Heart left ventricle (tissue), 16 donors: Measurements from ENCODE around the gene TOR4A. TPM values are rescaled to one million over a fixed set of nuclear protein-coding genes. Genes with fewer than 3 reads are reported as not detected.

Experiments
- ATAC-seq, 4 donors: fragments of 200-7000 bp; cut with Tn5 transposase; one replicate each; pipeline ENCODE4 v1.9.1; 2020 to 2022; ENCODE audit warnings: moderate library complexity in 4 of 4, mild to moderate bottlenecking in 3 of 4, moderate number of reproducible peaks in 1 of 4
- DNase-seq, 5 donors: peaks; one replicate each; pipeline ENCODE4 v3.0.0-alpha.2; 2020
- H3K27ac ChIP-seq, 12 donors: fragments of 200-600 bp; sonication (generic) in 4 of 12; one replicate each; pipeline versions ENCODE4 v1.5.0 to v1.8.0; 2016 to 2022; ENCODE audit warnings: mild to moderate bottlenecking in 2 of 12
- H3K27me3 ChIP-seq, 9 donors: fragments of 200-600 bp; sonication (generic) in 2 of 9; one replicate each; pipeline versions ENCODE4 v1.5.1 to v1.8.0; 2016 to 2022; ENCODE audit warnings: mild to moderate bottlenecking in 3 of 9
- H3K36me3 ChIP-seq, 9 donors: fragments of 200-600 bp; sonication (generic) in 2 of 9; one replicate each; pipeline versions ENCODE4 v1.5.0 to v1.8.0; 2018 to 2022; ENCODE audit warnings: mild to moderate bottlenecking in 2 of 9
- H3K4me1 ChIP-seq, 12 donors: fragments of 200-600 bp; sonication (generic) in 4 of 12; one replicate each; pipeline versions ENCODE4 v1.5.0 to v1.8.0; 2016 to 2022; ENCODE audit warnings: mild to moderate bottlenecking in 3 of 12
- H3K4me3 ChIP-seq, 12 donors: fragments of 200-600 bp; sonication (generic) in 4 of 12; one replicate each; pipeline versions ENCODE4 v1.5.0 to v1.8.0; 2017 to 2022; ENCODE audit warnings: mild to moderate bottlenecking in 9 of 12, moderate library complexity in 4 of 12
- H3K9me3 ChIP-seq, 12 donors: fragments of 200-600 bp; sonication (generic) in 4 of 12; one replicate each; pipeline versions ENCODE4 v1.5.0 to v1.8.0; 2016 to 2022; ENCODE audit warnings: mild to moderate bottlenecking in 1 of 12
- POLR2A ChIP-seq, 2 donors: fragments of 450-650 bp; IDR thresholded peaks; one replicate each; pipeline ENCODE4 v1.6.1; 2017; ENCODE audit warnings: antibody characterized with exemption in 2 of 2, mild to moderate bottlenecking in 2 of 2, moderate library complexity in 2 of 2
- WGBS, 4 donors: extraction: QIAGEN DNeasy Blood & Tissue Kit in 2 of 4; methylation state at CpG; one replicate each; pipeline versions ENCODE4 v1.1.5 to v1.1.7; 2013 to 2018; 5-methylcytosine and 5-hydroxymethylcytosine counted together
- intact Hi-C, 10 donors: fragments of 100-400 bp; cut with DNase I; formaldehyde crosslinking; loops; one replicate each; pipeline versions ENCODE4 v1.11.1 to v1.14.2; 2022
- polyA plus RNA-seq, 2 donors: library from polyadenylated mRNA; stranded (reverse); fragments of 200-250 nt; gene quantifications; one replicate each; pipeline ENCODE4 v1.2.3, GENCODE V29; 2013
- total RNA-seq, 9 donors: library from RNA; depleted of rRNA in 2 of 9; stranded (reverse); fragments of >200 nt in 2 of 9; fragmentation: NEBNext Ultra II Directional in 3 of 9; extraction: Animal tissue kit (Norgen Biotek cat#: 25700) in 3 of 9; gene quantifications; one replicate each; pipeline versions ENCODE4 v1.1.0 to v1.2.4, GENCODE V29; 2016 to 2023
- TF ChIP-seq, protein P1 (sequence below), 12 donors: fragments of 200-600 bp; sonication (generic) in 4 of 12; IDR thresholded peaks; one replicate each; pipeline versions ENCODE4 v1.5.0 to v1.8.0; 2018 to 2022; ENCODE audit warnings: antibody characterized with exemption in 12 of 12, mild to moderate bottlenecking in 5 of 12
- donor health status: ischemic (EF 13 %, LVEDD 7.1; RV severe dilation, severe dysfunction).
- donor health status: healthy with polysubstance abuse.
- donor health status: DM: no; HTN: yes; CAD: no.
- donor health status: DM: no; HTN: no; CAD: no.
- donor health status: ischemic (EF 25% LVEDD 6.9; RV normal size, moderate dysfunction).
- donor health status: ischemic (EF 25% LVEDD 5.7; RV mildly dilated, moderate dysfunction).
- donor health status: healthy.
- donor health status: DM: yes; HTN: yes; CAD: no.
- donor health status: ischemic (EF 35%, LVEDD 5.7; RV mildly dilated, moderate dysfunction).
- donor health status: nonischemic (EF 11% LVEDD 7.7; RV severe dilation, severe dysfunction).
- donor health status: DM: yes; HTN: yes; CAD: no.
- donor health status: PGD.
- donor health status: ischemic (EF 29% LVEDD 5.4; RV normal size, mild dysfunction).
- donor health status: nonischemic (EF 23%, LVEDD 6.1; RV moderate dilation, normal function).

Gene TOR4A
- total and polyA plus RNA-seq, 11 donors, result 6.6 to 46.4 (median 16.4) TPM

DNA sequence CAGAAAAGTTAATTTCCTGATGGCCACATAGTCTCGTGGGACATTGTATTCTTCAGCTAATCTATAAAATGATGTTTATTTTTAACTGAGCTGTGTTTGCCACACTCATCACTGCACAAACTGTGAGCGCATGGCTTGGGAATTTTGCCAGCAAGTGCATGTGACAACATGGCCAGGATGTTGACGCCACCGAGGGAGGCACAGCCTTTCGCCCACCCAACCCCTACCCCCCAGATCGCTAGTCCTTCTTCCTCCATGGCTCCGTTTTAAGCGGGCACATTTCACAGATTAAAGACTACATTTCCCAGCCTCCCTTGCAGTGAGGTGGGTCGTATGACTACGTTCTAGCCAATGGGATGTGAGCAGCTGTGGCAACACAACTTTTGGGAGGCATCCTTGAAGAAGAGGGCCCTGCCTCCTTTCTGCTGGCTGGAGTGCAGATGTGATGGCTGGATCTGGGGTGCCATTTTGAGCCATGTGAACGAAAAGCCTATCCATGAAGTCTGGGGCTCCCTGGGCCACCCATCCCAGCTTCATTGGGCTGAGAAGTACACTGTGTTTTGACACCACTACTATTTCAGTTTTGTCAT lies 16.7 kb downstream of the TOR4A start:
- 32 to 40% (median 34%) methylated on average over 11 of the region's 11 CpGs for WGBS, 4 donors
- DNase-seq (peak in 3 of 5 donors; percentile 36 to 40 (median 37)), ATAC-seq (peak in 3 of 4 donors; percentile 5 to 45 (median 31))
- H3K27me3 ChIP-seq, result peaks cover 0 to 52% (median 20%) of the 10 kb centered on the region in 9 donors
- intact Hi-C loops, result loop anchor here in 6 of 10 donors (2.0 to 10.0 kb wide), 6 partner anchors 113 to 233 kb away; no protein-coding TSS in a partner anchor
- no peak for TF ChIP-seq POLR2A (IDR thresholded peaks at IDR 0.05)
- TF ChIP-seq, protein P1, sequence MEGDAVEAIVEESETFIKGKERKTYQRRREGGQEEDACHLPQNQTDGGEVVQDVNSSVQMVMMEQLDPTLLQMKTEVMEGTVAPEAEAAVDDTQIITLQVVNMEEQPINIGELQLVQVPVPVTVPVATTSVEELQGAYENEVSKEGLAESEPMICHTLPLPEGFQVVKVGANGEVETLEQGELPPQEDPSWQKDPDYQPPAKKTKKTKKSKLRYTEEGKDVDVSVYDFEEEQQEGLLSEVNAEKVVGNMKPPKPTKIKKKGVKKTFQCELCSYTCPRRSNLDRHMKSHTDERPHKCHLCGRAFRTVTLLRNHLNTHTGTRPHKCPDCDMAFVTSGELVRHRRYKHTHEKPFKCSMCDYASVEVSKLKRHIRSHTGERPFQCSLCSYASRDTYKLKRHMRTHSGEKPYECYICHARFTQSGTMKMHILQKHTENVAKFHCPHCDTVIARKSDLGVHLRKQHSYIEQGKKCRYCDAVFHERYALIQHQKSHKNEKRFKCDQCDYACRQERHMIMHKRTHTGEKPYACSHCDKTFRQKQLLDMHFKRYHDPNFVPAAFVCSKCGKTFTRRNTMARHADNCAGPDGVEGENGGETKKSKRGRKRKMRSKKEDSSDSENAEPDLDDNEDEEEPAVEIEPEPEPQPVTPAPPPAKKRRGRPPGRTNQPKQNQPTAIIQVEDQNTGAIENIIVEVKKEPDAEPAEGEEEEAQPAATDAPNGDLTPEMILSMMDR (IDR thresholded peaks at IDR 0.05), result no peak
- peaks cover 0 to 3% (median 0%) of the 10 kb centered on the region in 12 donors for H3K9me3 ChIP-seq
- H3K4me1 ChIP-seq, result peaks cover 0 to 49% (median 25%) of the 10 kb centered on the region in 12 donors
- H3K4me3 ChIP-seq, result no peak overlapping the region
- H3K27ac ChIP-seq, result peak overlapping the region in 1 of 12 donors; percentile 89
- peaks cover 0 to 4% (median 0%) of the 10 kb centered on the region in 9 donors for H3K36me3 ChIP-seq

DNA sequence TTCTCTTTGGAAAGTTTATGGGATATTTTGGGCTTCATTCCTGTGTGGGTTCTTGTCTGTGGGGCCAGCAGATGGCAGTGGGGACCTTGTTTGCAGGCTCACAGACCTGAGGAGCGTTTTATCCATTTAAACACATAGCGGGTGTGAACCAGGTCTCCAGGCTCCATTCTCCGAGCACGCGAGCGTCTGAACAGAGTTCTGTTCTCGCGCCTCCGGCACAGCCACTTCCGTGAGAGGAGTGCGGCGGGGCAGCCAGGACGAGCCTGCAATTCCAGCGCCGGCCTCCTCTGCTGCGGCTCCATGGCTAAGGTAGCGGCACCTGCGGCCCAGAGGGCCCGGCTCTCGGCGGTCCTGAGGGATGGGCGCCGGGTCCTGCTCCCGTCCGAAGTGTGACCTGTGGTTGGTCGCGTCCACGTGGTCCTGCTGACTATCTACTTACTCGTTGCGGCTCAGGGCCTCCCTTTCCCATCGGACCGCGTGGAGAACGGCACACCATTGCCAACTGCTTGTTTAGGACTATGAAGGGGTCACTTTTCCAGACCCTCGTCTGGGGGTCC lies 17.2 kb downstream of the TOR4A start:
- WGBS, 4 donors, result 20 to 39% (median 25%) methylated on average over 20 to 35 of the region's 35 CpGs
- Histone ChIP-seq H3K27me3 (peaks cover 0 to 57% (median 20%) of the 10 kb centered on the region in 9 donors), H3K36me3 (peaks cover 0 to 8% (median 0%) of the 10 kb centered on the region in 9 donors), H3K4me1 (peaks cover 0 to 55% (median 27%) of the 10 kb centered on the region in 12 donors), H3K27ac (peak overlapping the region in 5 of 12 donors; percentile 49 to 96 (median 89)), H3K9me3 (peaks cover 0 to 3% (median 0%) of the 10 kb centered on the region in 12 donors), H3K4me3 (peak overlapping the region in 11 of 12 donors; percentile 17 to 70 (median 52))
- ATAC-seq, result peak in 2 of 4 donors; percentile 2 to 12
- TF ChIP-seq, protein P1 (IDR thresholded peaks at IDR 0.05), result peak in 10 of 12 donors; percentile 19 to 39 (median 30)
- TF ChIP-seq POLR2A (IDR thresholded peaks at IDR 0.05), result no peak
- peak in 4 of 5 donors; percentile 31 to 63 (median 40) for DNase-seq
- intact Hi-C loops, result loop anchor here in 9 of 10 donors (2.0 to 10.0 kb wide), 6 partner anchors 112 to 233 kb away; no protein-coding TSS in a partner anchor

DNA sequence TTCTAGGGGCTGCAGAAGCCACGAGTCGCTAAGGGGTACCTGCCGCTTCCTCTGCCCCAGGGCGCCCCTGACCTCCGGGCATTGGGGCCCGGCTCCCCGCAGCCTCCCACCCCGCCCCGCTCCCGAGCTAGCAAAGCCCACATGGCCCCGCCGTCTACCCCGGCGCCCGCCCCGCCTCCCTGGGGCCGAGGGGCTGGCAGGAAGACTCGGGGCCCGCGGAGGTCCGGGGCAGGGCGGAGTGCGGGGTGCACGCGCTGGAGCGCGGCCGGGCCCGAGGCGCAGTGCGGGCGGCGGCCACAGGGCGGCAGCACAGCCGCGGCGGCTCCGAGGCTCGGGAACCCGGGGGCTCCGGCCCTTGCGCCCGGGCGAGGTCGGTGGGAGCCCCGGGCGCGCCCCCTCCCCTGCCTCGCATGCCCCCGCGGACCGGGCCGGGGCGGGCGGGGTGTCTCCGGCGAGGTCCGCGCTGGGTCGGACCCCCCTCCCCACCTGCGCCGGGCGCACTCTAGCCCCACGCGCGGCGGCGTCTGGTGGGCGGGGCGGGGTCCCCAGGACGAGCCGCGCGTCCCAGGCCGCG lies 17.8 kb downstream of the TOR4A start:
- Histone ChIP-seq H3K9me3 (peaks cover 0 to 3% (median 0%) of the 10 kb centered on the region in 12 donors), H3K36me3 (peaks cover 0 to 8% (median 0%) of the 10 kb centered on the region in 9 donors), H3K4me1 (peaks cover 0 to 61% (median 27%) of the 10 kb centered on the region in 12 donors), H3K27ac (peak overlapping the region in 10 of 12 donors; percentile 49 to 98 (median 89)), H3K4me3 (peak overlapping the region in 11 of 12 donors; percentile 17 to 70 (median 52)), H3K27me3 (peaks cover 0 to 63% (median 20%) of the 10 kb centered on the region in 9 donors)
- intact Hi-C loops, result loop anchor here in 8 of 10 donors (2.0 to 10.0 kb wide), 5 partner anchors 111 to 232 kb away; no protein-coding TSS in a partner anchor
- TF ChIP-seq POLR2A (IDR thresholded peaks at IDR 0.05), result no peak
- TF ChIP-seq, protein P1 (IDR thresholded peaks at IDR 0.05), result peak in 11 of 12 donors; percentile 20 to 92 (median 62)
- ATAC-seq (peak in 2 of 4 donors; percentile 49 to 51), DNase-seq (peak in 3 of 5 donors; percentile 28 to 78 (median 47))
- WGBS, 4 donors, result 2 to 35% (median 3%) methylated on average over 5 to 76 of the region's 76 CpGs
